Panc1 (cell line): ENCODE results near the gene CFAP68.

ENCODE experiments used
- CTCF ChIP-seq: fragments of 450-650 bp; IDR thresholded peaks from 2 replicates; pipeline ENCODE4 v1.5.1; 2017; ENCODE audit warnings: mild to moderate bottlenecking
- POLR2AphosphoS5 ChIP-seq: IDR thresholded peaks from 2 replicates; pipeline ENCODE4 v1.6.1; 2012; ENCODE audit warnings: mild to moderate bottlenecking, low read depth, low read length, moderate library complexity
- REST ChIP-seq, 2 experiments: IDR thresholded peaks; 2 replicates each; pipeline ENCODE4 v1.6.1; 2011 to 2012; ENCODE audit warnings: low read depth in 2 of 2, control low read depth in 1 of 2, low read length in 1 of 2, mild to moderate bottlenecking in 1 of 2, moderate library complexity in 1 of 2; ENCODE audit not compliant: insufficient read depth in 1 of 2
- TCF7L2 ChIP-seq: IDR thresholded peaks from 2 replicates; pipeline ENCODE4 v1.6.1; 2011; ENCODE audit warnings: mild to moderate bottlenecking, low read depth, low read length, inconsistent platforms

GRCh38 chr11:111911563-111912401, 32.4 kb downstream of the CFAP68 start, which contains the start of gene CRYAB:
- TF ChIP-seq REST (IDR thresholded peaks at IDR 0.05; ENCODE audit: insufficient read depth in 1 of 2, low read depth in 2 of 2, low read length in 1 of 2) (no peak), CTCF (no peak), POLR2AphosphoS5 (no peak), TCF7L2 (no peak)
